ENCODE results near the gene GIPC3.
"Not testable (repeated sequence)": the region's sequence is repeated elsewhere in the genome, so short reads cannot be mapped to it uniquely, and the experiment has no call there.

GIPC3 gene

GRCh38 chr19:3551792-3552095 lies 33.5 kb upstream of the GIPC3 start:
- no peak for DNase-seq

- peak; percentile 64 for DNase-seq
Measured at GRCh38 chr19:3554254-3555083, 30.8 kb upstream of the GIPC3 start.

- DNase-seq = peak; percentile 25
Measured at GRCh38 chr19:3555653-3556422, 29.4 kb upstream of the GIPC3 start.

GRCh38 chr19:3556423-3556977 lies 28.8 kb upstream of the GIPC3 start:
- DNase-seq = no peak

- peak; percentile 79 for DNase-seq
Measured at GRCh38 chr19:3556978-3557460, 28.3 kb upstream of the GIPC3 start.

- peak; percentile 97 for DNase-seq
Measured at GRCh38 chr19:3557461-3558248, 27.6 kb upstream of the GIPC3 start, which contains the start of gene MFSD12. MFSD12 (minus strand) TSS chr19:3557586; CDS start chr19:3557403, 183 bp downstream.

- DNase-seq = no peak
Measured at GRCh38 chr19:3563709-3564524, 21.4 kb upstream of the GIPC3 start.

- DNase-seq = no peak
Measured at GRCh38 chr19:3565139-3565538, 20.1 kb upstream of the GIPC3 start.

- DNase-seq = not testable (repeated sequence)
Measured at GRCh38 chr19:3570042-3570441, 15.2 kb upstream of the GIPC3 start.

- DNase-seq = no peak
Measured at GRCh38 chr19:3570606-3571011, 14.7 kb upstream of the GIPC3 start.

GRCh38 chr19:3572132-3572854 lies 13.0 kb upstream of the GIPC3 start:
- peak; percentile 99 for DNase-seq

GRCh38 chr19:3572855-3573161 lies 12.5 kb upstream of the GIPC3 start, which contains the start of gene HMG20B:
HMG20B (plus strand) TSS chr19:3572944; CDS start chr19:3573310, 366 bp downstream.
- DNase-seq = no peak

- no peak for DNase-seq
Measured at GRCh38 chr19:3573162-3573857, 12.0 kb upstream of the GIPC3 start.

- peak; percentile 79 for DNase-seq
Measured at GRCh38 chr19:3573858-3574637, 11.2 kb upstream of the GIPC3 start.

GRCh38 chr19:3575260-3575741 lies 10.0 kb upstream of the GIPC3 start:
- peak; percentile 38 for DNase-seq

GRCh38 chr19:3575949-3576673 lies 9.2 kb upstream of the GIPC3 start:
- no peak for DNase-seq

GRCh38 chr19:3576696-3577443 lies 8.4 kb upstream of the GIPC3 start:
- DNase-seq = no peak

GRCh38 chr19:3577723-3578344 lies 7.4 kb upstream of the GIPC3 start:
- no peak for DNase-seq

Measured in CD4-positive, alpha-beta T cell treated with Interleukin-17A for 4 hours (primary cell).